GM15510 (cell line): ENCODE data around the gene C17orf107.

Experiments
- POLR2A ChIP-seq: IDR thresholded peaks from 3 replicates; pipeline ENCODE4 v1.6.1; 2011; ENCODE audit warnings: borderline replicate concordance; ENCODE audit not compliant: insufficient read length; ENCODE audit errors: extremely low read depth

C17orf107 gene

GRCh38 chr17:4937553-4937952 lies 38.2 kb downstream of the C17orf107 start:
- TF ChIP-seq POLR2A = no peak

- TF ChIP-seq POLR2A = no peak
These were observed 38.7 kb downstream of the C17orf107 start for GRCh38 chr17:4938069-4938491.

- TF ChIP-seq POLR2A = no peak
These were observed 39.6 kb downstream of the C17orf107 start for GRCh38 chr17:4938688-4939545.

GRCh38 chr17:4939546-4939795 lies 40.1 kb downstream of the C17orf107 start:
- TF ChIP-seq POLR2A = no peak

- TF ChIP-seq POLR2A = peak; percentile 97
These were observed 40.6 kb downstream of the C17orf107 start, which contains the start of the genes RNF167 and SLC25A11 for GRCh38 chr17:4939796-4940554. TSS of gene RNF167 (plus strand) at chr17:4940268. CDS start at chr17:4940910, 642 bp downstream. TSS of gene SLC25A11 (minus strand) at chr17:4940046. CDS start at chr17:4939910, 136 bp downstream.

GRCh38 chr17:4940555-4941318 lies 41.4 kb downstream of the C17orf107 start:
- no peak for TF ChIP-seq POLR2A

- no peak for TF ChIP-seq POLR2A
These were observed 41.9 kb downstream of the C17orf107 start for GRCh38 chr17:4941319-4941610.

GRCh38 chr17:4942760-4943508 lies 43.6 kb downstream of the C17orf107 start:
- no peak for TF ChIP-seq POLR2A

GRCh38 chr17:4944163-4944553 lies 44.8 kb downstream of the C17orf107 start:
- no peak for TF ChIP-seq POLR2A

- peak; percentile 32 for TF ChIP-seq POLR2A
These were observed 45.3 kb downstream of the C17orf107 start for GRCh38 chr17:4944554-4945175.

GRCh38 chr17:4945176-4945943 lies 46.0 kb downstream of the C17orf107 start:
- TF ChIP-seq POLR2A = peak; percentile 59

- TF ChIP-seq POLR2A = no peak
These were observed 46.6 kb downstream of the C17orf107 start for GRCh38 chr17:4945944-4946280.

- TF ChIP-seq POLR2A = no peak
These were observed 47.1 kb downstream of the C17orf107 start for GRCh38 chr17:4946312-4946976.

GRCh38 chr17:4947010-4947410 lies 47.7 kb downstream of the C17orf107 start:
- TF ChIP-seq POLR2A = no peak
